Right lobe of liver (tissue), 4 donors: ENCODE results near the gene SMARCA5.

Source experiments
- CTCF ChIP-seq, 4 donors: fragments of 200-600 bp in 3 of 4; fragments of 450-650 bp in 1 of 4; IDR thresholded peaks; one replicate each; pipeline versions ENCODE4 v1.5.1 to v1.8.0; 2016 to 2022; ENCODE audit warnings: antibody characterized with exemption in 4 of 4, mild to moderate bottlenecking in 2 of 4
- POLR2A ChIP-seq: fragments of 450-650 bp; IDR thresholded peaks from one replicate; pipeline ENCODE4 v1.6.1; 2017; ENCODE audit warnings: antibody characterized with exemption, mild to moderate bottlenecking
- donor health status: DM: no; HTN: no; CAD: no.
- donor health status: DM: no; HTN: no; CAD: no.
- donor health status: DM: no; HTN: yes; CAD: no.

- TF ChIP-seq CTCF (IDR thresholded peaks at IDR 0.05) (no peak), POLR2A (no peak)
These were observed 93.0 kb downstream of the SMARCA5 start for GRCh38 chr4:143606480-143606879.
